PFSK-1 (cell line): Measurements from ENCODE around the gene ERCC5.

Experiments
- POLR2AphosphoS5 ChIP-seq: IDR thresholded peaks from 2 replicates; pipeline ENCODE4 v1.6.1; 2012; ENCODE audit warnings: low read depth, mild to moderate bottlenecking, control low read depth, low read length, moderate library complexity
- TF ChIP-seq, protein P1 (sequence below), 2 experiments: IDR thresholded peaks; 2 replicates each; pipeline versions ENCODE4 v1.6.1 to v1.8.0; 2011 to 2012; ENCODE audit warnings: low read depth in 2 of 2, low read length in 2 of 2, control low read depth in 1 of 2, inconsistent platforms in 1 of 2, mild to moderate bottlenecking in 1 of 2, moderate library complexity in 1 of 2; ENCODE audit not compliant: insufficient read depth in 1 of 2

DNA sequence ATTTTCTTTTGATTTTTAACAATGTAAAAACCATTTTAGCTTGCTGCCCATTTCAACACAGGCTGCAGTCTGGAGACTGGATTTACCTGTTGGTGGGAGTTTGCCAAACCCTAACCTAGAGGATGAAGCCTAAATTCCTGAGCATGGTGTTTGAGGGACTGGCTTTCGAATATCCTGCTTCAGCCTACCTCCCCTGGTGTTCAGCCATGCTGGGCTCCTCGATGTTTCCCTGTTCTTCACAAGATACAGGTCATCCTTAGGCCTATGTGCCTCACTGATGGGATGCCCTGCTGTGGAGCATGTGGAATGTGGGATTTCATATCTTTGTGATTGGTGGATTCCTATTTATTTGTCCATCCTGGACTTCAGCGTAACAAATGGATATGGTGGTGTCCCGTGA, 20.4 kb upstream of the ERCC5 start:
- TF ChIP-seq, protein P1, sequence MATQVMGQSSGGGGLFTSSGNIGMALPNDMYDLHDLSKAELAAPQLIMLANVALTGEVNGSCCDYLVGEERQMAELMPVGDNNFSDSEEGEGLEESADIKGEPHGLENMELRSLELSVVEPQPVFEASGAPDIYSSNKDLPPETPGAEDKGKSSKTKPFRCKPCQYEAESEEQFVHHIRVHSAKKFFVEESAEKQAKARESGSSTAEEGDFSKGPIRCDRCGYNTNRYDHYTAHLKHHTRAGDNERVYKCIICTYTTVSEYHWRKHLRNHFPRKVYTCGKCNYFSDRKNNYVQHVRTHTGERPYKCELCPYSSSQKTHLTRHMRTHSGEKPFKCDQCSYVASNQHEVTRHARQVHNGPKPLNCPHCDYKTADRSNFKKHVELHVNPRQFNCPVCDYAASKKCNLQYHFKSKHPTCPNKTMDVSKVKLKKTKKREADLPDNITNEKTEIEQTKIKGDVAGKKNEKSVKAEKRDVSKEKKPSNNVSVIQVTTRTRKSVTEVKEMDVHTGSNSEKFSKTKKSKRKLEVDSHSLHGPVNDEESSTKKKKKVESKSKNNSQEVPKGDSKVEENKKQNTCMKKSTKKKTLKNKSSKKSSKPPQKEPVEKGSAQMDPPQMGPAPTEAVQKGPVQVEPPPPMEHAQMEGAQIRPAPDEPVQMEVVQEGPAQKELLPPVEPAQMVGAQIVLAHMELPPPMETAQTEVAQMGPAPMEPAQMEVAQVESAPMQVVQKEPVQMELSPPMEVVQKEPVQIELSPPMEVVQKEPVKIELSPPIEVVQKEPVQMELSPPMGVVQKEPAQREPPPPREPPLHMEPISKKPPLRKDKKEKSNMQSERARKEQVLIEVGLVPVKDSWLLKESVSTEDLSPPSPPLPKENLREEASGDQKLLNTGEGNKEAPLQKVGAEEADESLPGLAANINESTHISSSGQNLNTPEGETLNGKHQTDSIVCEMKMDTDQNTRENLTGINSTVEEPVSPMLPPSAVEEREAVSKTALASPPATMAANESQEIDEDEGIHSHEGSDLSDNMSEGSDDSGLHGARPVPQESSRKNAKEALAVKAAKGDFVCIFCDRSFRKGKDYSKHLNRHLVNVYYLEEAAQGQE (IDR thresholded peaks at IDR 0.05; ENCODE audit: insufficient read depth in 1 of 2, low read depth in 2 of 2, low read length in 2 of 2) = no peak
- no peak for TF ChIP-seq POLR2AphosphoS5
